Cerebellar nuclear complex (tissue), 1 donor: ENCODE data around the gene MRC2.

Experiments
- DNase-seq, 2 experiments: peaks; one replicate each; lab custom pipeline; 2025; lab: John Stamatoyannopoulos, UW

MRC2 gene

DNA sequence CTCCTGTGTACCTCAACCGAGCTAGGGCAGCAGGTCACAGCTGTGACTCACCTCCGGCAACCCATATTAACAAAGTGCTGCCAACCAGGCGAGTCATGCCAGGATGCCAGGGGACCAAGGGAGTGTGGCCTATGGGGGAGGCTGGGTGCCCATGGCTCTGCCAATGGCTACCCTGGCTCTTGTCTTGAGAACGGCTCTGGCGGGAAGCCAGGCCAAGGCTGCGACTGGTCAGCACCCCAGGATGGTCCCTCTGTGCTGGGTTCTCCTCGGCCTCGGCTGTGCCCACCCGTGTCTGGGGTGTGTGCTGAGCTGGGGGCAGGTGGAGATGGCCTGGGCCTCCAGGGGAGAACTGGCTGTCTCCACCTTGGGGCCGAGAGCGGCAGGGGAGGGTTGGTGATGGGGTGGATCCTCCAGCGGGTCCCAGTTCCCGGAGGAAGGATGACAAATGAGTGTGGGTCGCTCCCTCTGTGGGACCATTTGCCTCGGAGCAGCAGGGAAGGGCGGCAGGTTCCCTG, 75.8 kb downstream of the MRC2 start:
- no peak for DNase-seq

DNA sequence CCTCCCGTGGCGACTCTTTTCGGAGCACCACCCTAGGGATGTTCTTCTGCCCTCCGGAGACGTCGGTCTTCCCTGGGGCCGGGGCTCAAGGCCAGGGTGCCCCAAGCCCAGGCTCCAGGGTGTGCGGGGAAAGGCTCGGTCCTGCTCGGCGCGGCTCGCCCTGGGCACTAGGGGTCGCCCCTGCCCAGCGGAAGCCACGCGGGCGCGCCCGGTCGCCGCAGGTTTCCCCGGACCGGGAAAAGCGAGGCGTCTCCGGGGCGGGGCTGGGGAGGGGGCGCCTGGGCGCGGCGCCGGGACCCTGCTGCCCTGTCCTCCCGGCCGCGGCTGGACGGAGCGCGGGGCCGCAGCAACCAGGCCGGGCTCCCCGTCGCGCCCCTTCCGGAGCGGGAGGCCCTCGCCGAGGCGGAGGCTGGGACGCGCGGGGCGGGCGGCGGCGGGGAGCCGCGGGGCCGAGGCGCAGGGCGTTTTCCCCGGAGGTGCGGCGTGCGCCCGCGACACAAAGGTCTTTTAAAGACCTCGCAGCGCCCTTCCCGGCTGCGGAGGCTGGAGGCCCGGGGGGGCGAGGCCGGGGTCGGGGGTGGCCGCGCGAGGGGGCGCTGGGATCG, 76.4 kb downstream of the MRC2 start:
- no peak for DNase-seq

DNA sequence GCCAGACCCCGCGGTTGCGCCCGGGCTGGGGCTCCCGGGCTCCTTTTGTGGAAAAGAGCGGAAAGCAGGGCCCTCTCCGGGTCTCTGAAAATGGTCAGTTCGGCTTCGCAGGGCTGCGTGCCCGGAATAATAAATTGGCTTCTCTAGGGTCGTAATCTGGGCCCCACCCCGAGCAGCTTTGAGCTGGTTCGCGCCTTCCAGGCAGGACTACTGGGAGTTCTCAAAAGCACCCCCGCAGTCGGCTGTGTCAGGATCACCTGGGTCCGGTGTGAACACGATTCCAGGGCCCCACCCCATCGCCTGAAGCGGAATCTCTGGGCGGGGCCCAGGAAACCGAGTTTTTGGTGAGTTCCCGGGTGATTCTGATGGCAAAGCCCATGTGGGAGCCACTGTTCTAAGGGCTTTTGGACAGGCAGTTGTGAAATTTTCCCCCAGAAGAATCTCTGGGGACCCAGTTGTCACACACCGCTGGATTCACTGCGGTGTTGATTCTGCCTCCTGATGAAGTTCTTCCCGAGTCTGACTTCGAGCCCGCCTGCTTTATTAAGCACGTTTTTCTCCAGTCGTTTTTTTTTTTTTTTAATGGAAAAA, 77.0 kb downstream of the MRC2 start:
- DNase-seq: no peak

DNA sequence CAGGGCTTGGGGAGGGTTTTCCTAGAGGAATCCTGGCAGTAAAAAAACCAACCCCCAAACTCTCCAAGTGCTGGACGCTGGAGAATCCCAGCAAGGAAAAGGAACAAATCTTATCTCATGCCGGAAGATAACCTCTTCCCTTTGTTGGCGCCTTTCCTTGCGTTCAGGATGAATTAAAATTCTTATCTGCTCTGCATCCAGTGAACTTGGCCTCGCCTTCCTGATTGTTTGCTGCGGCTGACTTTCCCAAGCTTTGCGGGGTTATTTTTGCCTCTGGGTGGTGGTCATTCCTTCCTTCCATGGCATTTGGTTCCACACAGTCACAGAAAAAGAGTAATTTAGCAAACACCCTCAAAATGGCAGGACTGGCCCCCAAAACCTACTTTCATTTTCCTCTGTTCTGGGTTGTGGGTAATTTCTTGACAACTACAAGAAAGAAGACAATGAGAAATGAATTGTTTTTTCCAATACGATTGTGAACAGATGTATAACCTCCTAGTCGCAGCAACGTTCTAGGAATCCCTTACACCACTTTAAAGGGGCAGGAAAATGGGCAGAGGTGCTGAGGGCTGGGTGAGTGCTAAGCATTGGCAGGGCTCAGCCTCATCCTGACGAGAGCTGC, 77.8 kb downstream of the MRC2 start:
- DNase-seq: no peak

DNA sequence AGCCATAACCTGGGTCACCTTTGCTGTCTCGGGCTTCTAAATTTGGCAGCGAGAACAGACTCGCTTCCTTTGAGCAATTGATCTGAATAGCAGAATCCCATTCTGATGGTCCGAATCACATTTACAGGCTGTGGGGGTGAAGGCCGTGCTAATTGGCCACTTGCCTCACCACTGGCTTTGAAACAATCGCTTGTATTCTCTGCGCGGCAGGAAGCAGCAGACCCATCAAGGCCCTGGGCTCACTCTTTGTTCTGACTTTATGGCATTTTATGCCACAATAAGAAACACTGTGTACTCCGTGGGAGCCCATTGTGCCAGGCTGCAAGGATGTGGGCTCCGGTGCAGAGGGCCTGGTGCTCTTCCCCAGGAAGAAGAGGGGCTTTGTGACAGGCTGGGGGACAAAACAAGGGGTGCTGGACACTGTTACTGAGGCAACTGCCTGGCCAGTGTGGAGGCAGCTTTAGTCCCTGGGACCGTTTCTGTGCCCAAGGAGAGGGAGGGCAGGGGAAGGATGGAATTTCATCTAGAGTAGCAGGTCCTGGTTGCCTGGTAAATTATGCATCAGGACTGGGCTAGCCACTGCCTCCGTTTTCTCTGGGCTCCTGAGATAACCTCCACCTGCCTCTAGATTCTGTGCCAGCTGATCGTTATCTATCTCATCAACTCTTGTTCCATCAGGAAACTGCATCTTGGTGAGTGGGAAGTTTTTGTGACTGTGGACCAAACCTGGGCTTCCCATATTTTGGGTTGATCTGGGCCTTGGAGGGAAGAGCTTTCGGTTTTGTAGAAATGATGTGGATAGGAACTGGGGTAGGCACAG, 78.5 kb downstream of the MRC2 start:
- no peak for DNase-seq

DNA sequence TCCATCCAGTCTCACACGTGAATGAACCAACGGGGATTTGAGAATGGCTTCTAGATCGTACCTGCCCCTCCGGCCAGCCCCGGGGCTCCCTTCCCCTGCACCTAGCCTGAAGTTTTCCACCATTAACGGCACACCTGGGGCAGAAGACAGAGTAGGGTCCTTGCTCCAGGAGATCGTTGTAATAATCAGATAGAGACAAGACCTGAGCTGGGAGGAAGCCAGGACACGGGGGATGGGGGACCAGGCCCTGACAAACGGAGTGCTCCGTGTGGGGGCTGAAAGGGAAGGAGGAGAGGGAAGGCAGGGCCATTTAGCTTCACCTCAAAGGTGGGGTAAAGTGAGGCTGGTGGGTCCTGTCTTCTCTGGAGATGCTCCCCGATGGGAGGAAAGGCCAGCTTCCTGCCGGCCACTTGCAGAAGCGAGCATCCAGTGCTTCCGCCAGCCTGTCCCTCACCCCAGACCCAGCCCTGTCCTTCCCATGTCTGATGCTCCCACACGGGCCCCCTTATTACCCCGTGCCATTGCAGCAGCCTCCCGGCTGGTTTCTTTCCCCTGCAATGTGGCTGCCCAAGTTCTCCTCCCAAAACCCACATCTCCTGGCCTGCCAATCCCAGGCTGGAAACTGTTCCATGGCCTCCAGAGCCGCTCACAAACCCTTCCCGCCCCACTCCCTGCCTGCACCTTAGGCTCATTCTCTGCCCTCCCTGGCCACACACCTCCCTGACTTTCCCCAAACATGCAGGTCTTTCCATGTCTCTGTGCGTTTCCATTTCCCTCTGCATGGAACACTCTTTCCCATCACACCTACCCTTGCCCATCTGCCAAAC, 79.3 kb downstream of the MRC2 start:
- no peak for DNase-seq

DNA sequence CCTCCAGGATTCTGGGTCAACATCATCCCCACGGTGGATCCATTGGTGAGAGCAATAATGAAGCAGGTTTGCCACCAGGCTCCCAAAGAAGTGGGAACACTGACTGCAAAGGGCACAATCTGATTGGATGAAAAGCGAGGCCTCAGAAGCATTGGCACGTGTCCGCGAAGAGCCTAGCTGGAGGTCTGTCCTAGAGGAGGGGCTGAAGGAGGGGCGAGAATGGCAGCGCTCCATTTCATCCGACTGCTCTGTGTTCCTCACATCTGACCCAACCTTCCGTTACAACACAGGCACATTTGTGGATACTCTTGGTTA, 79.9 kb downstream of the MRC2 start:
- no peak for DNase-seq

DNA sequence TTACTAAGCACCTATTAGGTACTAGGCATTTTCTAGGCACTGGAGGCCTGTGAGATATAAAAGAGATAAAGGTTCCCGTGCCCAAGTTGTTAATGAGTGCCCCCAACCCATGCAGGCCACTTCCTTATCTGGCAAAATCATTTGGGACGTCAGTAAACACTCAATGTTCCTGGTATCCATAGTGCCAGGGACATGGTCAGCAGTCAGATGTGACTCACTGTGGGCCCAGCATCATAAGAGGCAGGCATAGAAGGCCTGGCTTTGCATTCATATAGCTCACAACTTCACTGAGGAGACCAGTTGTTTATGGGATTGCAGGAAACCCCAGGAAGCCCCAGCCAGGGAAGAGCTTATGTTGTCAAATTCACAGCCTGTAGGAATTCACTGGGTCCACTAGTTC, 81.1 kb downstream of the MRC2 start:
- no peak for DNase-seq

DNA sequence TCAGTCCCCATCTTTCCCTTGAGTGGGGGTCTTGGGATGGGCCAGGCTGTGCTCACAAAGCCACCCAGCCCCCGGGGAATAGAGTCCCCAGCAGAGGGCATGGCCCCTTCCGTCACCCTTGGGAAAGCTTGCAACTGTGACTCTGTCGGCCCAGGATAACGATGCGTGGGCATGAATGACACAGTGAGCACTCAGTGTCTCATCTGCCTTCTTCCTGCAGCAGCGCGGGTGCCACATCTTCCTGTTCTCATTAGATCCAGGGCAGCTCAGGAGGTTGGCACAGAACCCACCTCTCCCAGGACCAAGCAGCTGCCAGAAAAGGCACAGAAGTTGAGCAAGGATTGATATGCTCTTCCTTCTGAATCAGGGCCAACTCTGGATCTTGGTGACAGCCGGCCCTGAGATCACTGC, 84.7 kb downstream of the MRC2 start:
- no peak for DNase-seq

DNA sequence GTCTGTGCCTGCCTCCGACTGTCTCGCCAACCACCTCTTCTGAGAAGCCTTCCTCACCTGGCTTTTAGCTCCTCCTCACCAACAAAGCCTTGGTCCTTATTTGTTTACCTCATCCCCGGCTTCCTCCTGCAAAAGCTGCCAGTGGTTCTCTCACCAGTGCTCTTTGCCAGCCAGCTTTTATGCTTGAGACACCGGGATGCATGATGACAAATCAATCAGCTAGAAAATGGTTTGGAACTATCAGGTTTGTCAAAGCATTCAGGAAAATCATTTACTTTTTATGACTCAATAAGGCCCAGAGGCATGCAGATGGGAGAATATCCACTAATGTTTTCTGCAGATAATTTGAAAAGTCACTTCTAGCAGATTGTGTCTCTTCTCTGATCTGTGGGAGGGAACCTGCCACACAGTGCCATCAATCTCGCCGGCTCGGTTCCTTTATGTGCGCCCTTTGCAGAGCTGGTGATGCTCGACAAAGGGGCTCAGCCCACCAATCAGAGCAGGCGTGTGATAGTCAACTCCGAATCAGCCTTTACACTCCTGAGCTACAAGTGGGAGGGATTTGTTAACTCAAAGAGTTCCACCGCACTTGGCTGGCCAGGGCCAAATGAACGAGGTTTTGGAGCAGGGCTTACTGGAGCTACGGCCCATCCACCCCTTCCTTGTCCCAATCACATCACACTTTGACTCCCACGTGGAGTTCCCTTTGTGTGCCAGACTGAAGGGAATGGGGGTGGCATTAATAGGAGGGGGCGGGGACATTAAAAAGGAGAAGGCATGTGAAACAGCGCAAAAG, 85.8 kb downstream of the MRC2 start:
- DNase-seq: no peak

DNA sequence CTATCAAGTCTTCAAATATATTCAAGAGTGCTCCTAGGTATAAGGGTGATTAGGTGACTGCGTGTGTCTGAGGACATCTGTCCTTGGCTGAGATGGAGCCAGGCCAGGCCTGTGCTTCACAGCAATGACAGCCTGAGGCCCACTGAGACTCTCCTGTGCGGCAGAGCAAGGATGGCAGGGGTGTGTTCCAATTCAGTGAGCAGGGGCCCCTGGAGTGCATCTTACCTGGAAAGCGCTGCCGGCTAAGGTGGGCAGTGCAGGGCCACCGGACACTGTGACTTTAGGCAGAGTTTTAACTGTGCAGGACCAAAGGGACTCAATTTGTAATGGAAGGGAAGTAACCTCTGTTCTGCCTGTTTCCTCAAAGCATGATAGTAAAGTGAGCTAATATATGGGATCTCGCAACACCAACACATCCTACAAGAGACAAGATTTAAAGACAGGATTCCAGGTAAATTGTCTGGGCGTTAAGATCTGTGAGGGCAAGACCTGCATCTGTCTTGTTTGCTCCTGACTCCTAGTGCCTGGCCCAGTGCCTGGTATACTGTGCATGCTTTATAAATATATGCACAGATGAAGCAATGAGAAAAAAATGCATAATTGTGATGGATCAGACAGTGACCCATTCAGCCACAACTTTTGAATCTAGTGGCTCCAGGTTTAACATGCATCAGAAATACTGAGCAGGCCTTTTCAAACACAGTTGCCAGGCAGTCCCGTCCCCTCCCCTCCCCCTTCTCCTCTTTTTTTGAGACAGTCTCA, 86.7 kb downstream of the MRC2 start:
- no peak for DNase-seq

DNA sequence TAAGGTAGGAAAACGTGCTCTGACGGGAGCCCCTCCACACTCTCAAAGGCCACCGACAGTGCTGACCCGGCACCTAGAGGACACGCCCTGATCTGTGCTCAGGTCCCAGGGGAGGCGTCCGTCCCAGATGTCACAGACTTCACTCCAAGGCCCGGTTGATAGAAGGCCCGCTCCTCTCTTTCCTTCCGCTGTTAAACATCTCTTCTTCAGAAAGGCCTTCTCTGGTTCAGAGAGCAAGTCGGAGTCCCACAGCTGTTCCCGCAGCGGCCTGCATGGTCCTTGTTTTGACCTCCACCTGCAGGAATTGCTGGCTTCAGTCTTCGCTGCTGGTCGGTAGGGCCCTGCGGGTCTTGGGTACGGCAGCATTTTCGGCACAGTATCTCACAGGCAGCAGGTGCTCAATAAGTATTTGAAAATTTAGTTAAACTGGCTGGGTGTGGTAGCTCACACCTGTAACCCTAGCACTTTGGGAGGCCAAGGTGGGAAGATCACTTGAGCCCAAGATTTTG, 88.5 kb downstream of the MRC2 start:
- no peak for DNase-seq

DNA sequence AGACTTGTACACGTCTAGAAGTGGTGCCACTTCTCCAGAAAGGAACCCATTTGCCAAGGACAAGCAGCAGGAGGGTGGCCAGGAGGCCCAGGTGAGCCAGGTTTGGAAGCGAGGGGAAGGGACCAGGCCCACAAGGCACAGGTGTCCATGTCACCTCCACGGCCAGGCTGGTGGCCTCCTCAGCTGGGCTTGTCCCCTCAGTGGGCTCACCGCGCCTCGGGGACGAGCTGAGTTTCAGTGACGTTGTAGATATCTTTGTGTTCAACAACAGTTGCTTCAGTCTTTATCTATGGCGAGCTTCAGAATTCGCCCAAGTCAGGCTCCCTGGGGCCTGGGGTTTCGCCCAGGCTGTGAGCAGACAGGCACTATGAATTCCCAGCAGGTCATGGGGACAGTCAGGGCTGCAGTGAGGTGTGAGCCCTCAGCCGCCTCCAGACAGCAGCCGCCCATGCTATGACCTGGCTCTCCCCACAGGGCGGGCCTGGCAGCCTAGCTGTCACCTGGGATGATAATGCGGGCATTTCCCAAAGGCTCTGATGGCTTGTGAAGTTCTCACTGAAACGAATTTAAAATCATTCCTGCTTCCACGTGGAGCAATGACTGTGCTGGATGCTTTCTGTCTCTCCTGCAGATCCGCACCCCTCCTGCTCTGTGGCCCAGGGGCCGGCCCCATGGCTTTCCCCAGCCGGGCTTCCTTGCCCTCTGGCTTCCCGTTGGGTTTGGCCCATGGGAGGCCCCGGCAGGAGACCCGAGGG, 89.5 kb downstream of the MRC2 start:
- DNase-seq: no peak

DNA sequence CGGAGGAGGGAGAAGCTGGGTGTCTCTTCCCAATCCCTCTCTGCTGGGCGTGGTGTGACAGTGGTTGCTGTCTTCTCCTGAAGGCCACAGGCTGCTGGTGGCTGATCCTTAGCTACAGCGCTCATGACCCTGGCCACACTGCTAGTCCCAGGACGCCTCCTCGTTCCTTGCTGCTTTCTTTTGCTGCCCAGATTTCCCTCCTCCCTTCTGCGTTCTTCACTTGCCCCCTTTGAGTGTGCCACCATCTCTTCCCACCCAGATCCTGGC, 90.1 kb downstream of the MRC2 start:
- DNase-seq: no peak

DNA sequence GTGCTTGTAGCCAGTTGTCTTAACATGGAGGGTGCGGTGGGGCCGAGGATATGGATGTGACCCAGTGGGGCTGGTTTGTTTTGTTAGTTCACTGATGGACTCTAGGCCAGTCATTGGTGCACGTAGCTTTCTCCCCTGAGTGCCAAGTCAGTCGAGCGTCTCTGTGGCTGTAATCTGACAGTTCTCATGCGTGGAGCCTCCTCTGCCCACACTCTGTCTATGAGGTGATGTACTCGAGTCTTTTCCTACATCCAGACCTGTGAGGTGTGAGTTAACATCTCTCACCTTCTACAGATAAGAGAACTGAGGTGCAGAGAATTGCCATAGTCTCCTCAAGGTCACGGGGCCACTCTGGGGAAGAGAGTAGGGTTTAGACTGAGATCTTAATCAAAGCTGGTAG, 90.4 kb downstream of the MRC2 start:
- no peak for DNase-seq

DNA sequence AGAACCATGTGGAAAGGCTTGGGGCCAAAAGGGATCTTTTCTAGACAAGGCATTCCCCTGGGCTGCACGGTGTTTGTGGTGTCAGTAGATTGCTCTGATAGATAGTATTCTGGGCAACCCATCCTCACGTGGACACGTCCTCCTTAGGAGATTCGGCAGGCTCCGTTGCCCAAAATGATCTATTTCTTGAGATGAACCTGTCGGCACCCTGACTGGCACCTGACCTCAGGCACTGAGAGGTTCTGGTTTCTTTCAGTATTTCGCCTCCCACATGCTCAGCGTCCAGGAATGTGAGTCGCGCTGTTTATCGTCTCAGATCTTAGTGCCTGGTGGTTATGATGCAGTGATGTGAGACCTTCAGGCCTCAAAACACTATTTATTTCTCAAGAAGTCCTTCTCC, 91.0 kb downstream of the MRC2 start:
- DNase-seq: no peak

DNA sequence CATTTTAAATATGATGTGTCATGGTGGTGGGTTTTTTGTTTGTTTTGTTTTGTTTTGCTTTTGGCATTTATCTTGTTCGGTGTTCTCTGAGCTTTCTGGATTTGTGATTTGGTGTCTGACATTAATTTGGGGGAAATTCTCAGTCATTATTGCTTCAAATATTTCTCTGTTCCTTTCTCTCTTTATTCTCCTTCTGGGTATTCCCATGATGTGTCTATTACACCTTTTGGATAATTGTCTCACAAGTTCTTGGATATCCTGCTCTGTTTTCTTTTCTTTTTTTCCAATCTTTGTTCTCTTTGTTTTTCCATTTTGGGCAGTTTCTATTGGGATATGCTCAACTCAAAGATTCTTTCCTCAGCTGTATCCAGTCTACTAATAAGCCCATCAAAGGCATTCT, 92.1 kb downstream of the MRC2 start:
- no peak for DNase-seq

DNA sequence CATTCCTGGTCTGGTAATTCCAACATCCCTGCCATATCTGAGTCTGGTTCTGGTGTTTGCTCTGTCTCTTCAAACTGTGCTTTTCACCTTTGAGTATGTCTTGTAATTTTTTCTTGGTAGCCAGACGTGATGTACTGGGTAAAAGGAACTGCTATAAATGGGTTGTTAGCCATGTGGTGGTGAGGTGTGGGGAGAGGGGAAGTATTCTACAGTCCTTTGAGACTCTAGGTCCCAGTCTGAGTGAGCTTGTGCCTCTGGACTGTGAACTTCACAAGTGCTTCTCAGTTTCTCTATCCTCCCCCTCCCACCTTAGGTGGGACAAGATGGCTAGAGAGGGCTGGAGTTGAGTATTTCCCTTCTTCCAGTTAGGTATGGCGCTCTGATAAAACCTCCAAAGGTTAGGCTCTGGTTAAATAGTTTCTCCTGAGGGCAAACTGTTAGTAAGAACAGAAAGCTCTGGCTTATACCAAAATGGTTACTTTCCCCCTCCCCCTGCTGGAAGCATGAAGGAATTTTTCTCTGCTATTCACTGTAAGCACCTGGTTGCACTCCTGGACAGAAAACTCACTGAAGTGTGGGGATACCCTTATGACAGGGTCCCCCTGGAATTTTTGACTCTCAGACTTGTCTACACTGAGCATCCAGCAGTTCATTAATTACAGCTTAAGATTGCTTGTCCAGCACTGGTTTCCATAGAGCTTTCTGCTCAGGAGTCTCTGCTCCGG, 92.8 kb downstream of the MRC2 start:
- DNase-seq: no peak

DNA sequence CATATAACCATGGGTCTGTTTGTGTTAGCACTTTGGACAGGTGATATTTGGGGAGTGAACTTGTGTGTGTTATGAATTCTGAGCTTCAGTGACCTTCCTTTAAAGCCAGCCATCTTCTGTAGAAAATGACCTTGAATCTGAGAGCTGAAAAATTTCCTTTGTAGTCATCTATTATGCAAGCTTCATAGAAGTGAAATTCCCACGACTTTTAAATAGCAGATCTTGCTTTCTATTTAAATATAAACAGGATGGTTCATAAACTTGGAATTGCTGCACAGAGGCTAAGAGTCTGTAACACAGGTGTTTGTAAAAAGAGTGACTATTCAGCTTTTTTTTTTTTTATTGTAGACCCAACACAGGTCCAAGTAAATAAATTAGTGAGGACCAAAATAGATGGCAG, 95.2 kb downstream of the MRC2 start:
- no peak for DNase-seq
